GM21381 (cell line): Measurements from ENCODE around the gene NELL1.
"Not testable (repeated sequence)": the region's sequence is repeated elsewhere in the genome, so short reads cannot be mapped to it uniquely, and the experiment has no call there.

Source experiments
- ATAC-seq: cut with Tn5 transposase; IDR thresholded peaks from one replicate; pipeline ENCODE4 v1.9.1; 2021; ENCODE audit warnings: mild to moderate bottlenecking, moderate library complexity; ENCODE audit not compliant: unreplicated experiment

Gene NELL1

GRCh38 chr11:20762116-20762844, 92.9 kb downstream of the NELL1 start:
- no peak for ATAC-seq

- ATAC-seq: no peak
Measured at GRCh38 chr11:20762980-20763379, 93.6 kb downstream of the NELL1 start.

GRCh38 chr11:20770414-20770946, 101.1 kb downstream of the NELL1 start:
- ATAC-seq: no peak

GRCh38 chr11:20771026-20771425, 101.6 kb downstream of the NELL1 start:
- no peak for ATAC-seq

GRCh38 chr11:20771681-20772080, 102.3 kb downstream of the NELL1 start:
- no peak for ATAC-seq

- ATAC-seq: no peak
Measured at GRCh38 chr11:20775331-20775730, 105.9 kb downstream of the NELL1 start.

GRCh38 chr11:20782775-20783174, 113.4 kb downstream of the NELL1 start:
- no peak for ATAC-seq

- ATAC-seq: no peak
Measured at GRCh38 chr11:20783220-20783619, 113.8 kb downstream of the NELL1 start.

- ATAC-seq: no peak
Measured at GRCh38 chr11:20790622-20791021, 121.2 kb downstream of the NELL1 start.

GRCh38 chr11:20795005-20795404, 125.6 kb downstream of the NELL1 start:
- no peak for ATAC-seq

GRCh38 chr11:20808328-20808727, 138.9 kb downstream of the NELL1 start:
- no peak for ATAC-seq

GRCh38 chr11:20821046-20821445, 151.7 kb downstream of the NELL1 start:
- no peak for ATAC-seq

GRCh38 chr11:20821470-20821869, 152.1 kb downstream of the NELL1 start:
- no peak for ATAC-seq

GRCh38 chr11:20824773-20825172, 155.4 kb downstream of the NELL1 start:
- no peak for ATAC-seq

GRCh38 chr11:20835561-20835960, 166.2 kb downstream of the NELL1 start:
- no peak for ATAC-seq

- ATAC-seq: no peak
Measured at GRCh38 chr11:20839231-20839630, 169.8 kb downstream of the NELL1 start.

GRCh38 chr11:20840341-20840740, 171.0 kb downstream of the NELL1 start:
- ATAC-seq: no peak

GRCh38 chr11:20844216-20844615, 174.8 kb downstream of the NELL1 start:
- ATAC-seq: no peak

- ATAC-seq: no peak
Measured at GRCh38 chr11:20844630-20845029, 175.2 kb downstream of the NELL1 start.

- no peak for ATAC-seq
Measured at GRCh38 chr11:20854215-20854955, 185.0 kb downstream of the NELL1 start.

- no peak for ATAC-seq
Measured at GRCh38 chr11:20861322-20861721, 191.9 kb downstream of the NELL1 start.

GRCh38 chr11:20862263-20862662, 192.9 kb downstream of the NELL1 start:
- ATAC-seq: not testable (repeated sequence)
